PC-3 (cell line): Measurements from ENCODE around the gene EDN2.

Experiments
- CTCF ChIP-seq: fragments of 300-600 bp; sonication (generic); conservative IDR thresholded peaks from 2 replicates; pipeline ENCODE4 v1.5.1; 2017; ENCODE audit warnings: antibody characterized with exemption, low read depth, mild to moderate bottlenecking, low read length
- EZH2 ChIP-seq: fragments of 300-600 bp; sonication (generic); IDR thresholded peaks from one replicate; pipeline ENCODE4 v1.6.1; 2017; ENCODE audit warnings: antibody characterized with exemption, mild to moderate bottlenecking, low read length; ENCODE audit not compliant: unreplicated experiment
- EZH2phosphoT487 ChIP-seq: fragments of 300-600 bp; sonication (generic); IDR thresholded peaks from 2 replicates; pipeline ENCODE4 v1.6.1; 2018; ENCODE audit warnings: mild to moderate bottlenecking, antibody characterized with exemption, low read length, borderline replicate concordance

GRCh38 chr1:41511239-41511540 is 26.7 kb upstream of the EDN2 start:
- TF ChIP-seq CTCF (no peak), EZH2 (no peak), EZH2phosphoT487 (no peak)
